C4-2B (cell line): ENCODE results near the gene P3H2.
"Not testable (repeated sequence)": the region's sequence is repeated elsewhere in the genome, so short reads cannot be mapped to it uniquely, and the experiment has no call there.

ENCODE experiments used
- ZFX ChIP-seq: fragments of 450-650 bp; IDR thresholded peaks from 2 replicates; pipeline ENCODE4 v1.6.1; 2017
- TF ChIP-seq, protein P1 (sequence below): fragments of 450-650 bp; conservative IDR thresholded peaks from 2 replicates; pipeline ENCODE4 v1.5.1; 2017; ENCODE audit warnings: mild to moderate bottlenecking

DNA sequence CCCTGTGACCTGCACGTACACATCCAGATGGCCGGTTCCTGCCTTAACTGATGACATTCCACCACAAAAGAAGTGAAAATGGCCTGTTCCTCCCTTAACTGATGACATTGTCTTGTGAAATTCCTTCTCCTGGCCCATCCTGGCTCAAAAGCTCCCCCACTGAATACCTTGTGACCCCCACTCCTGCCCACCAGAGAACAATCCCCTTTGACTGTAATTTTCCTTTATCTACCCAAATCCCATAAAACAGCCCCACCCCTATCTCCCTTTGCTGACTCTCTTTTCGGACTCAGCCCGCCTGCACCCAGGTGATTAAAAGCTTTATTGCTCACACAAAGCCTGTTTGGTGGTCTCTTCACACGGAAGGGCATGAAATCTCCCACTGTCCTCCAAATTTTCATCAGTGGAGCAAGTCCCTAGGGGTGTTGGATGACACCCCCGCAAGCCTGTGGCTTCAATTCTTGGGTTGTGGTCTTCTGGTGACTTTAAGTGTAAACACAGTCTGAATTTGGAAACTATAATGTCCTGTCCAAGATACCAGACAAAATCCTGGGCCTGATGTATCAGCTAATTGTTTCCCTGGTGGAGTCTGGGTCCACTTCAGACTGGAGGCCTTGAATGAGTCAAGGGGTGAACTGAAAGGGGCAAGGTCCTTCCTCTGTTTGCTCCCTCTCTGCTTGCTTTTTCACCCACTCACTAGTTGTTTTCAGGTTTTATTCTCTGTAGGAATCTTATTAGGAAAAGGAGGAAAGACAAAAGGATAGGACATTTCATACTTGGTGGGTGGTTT lies 29.3 kb upstream of the P3H2 start:
- TF ChIP-seq, protein P1, sequence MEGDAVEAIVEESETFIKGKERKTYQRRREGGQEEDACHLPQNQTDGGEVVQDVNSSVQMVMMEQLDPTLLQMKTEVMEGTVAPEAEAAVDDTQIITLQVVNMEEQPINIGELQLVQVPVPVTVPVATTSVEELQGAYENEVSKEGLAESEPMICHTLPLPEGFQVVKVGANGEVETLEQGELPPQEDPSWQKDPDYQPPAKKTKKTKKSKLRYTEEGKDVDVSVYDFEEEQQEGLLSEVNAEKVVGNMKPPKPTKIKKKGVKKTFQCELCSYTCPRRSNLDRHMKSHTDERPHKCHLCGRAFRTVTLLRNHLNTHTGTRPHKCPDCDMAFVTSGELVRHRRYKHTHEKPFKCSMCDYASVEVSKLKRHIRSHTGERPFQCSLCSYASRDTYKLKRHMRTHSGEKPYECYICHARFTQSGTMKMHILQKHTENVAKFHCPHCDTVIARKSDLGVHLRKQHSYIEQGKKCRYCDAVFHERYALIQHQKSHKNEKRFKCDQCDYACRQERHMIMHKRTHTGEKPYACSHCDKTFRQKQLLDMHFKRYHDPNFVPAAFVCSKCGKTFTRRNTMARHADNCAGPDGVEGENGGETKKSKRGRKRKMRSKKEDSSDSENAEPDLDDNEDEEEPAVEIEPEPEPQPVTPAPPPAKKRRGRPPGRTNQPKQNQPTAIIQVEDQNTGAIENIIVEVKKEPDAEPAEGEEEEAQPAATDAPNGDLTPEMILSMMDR = not testable (repeated sequence)
- not testable (repeated sequence) for TF ChIP-seq ZFX
